H4 (cell line): ENCODE data around the gene TLK2. TPM values are rescaled to one million over a fixed set of nuclear protein-coding genes. Genes with fewer than 3 reads are reported as not detected.
"Not testable (repeated sequence)": the region's sequence is repeated elsewhere in the genome, so short reads cannot be mapped to it uniquely, and the experiment has no call there.

Source experiments
- DNase-seq: peaks from one replicate; pipeline ENCODE4 v3.0.0-alpha.2; 2015; ENCODE audit warnings: low spot score
- total RNA-seq: library from RNA; depleted of rRNA; stranded (reverse); fragments of >200 nt; shearing (Covaris generic); gene quantifications from 2 replicates; pipeline ENCODE4 v1.2.3, GENCODE V29; 2014; rRNA removed

Gene TLK2
- total RNA-seq, result 29.1 and 33.4 TPM in 2 replicates

- peak; percentile 63 for DNase-seq
Measured at GRCh38 chr17:62478424-62478879, at the start of gene TLK2. TLK2 (plus strand) TSS chr17:62478825; CDS start chr17:62481126, 2,301 bp downstream.

GRCh38 chr17:62435251-62435650, 43.4 kb upstream of the TLK2 start:
- DNase-seq, result not testable (repeated sequence)

GRCh38 chr17:62441181-62441580, 37.4 kb upstream of the TLK2 start:
- DNase-seq, result not testable (repeated sequence)

- no peak for DNase-seq
Measured at GRCh38 chr17:62444063-62444462, 34.6 kb upstream of the TLK2 start.

DNA sequence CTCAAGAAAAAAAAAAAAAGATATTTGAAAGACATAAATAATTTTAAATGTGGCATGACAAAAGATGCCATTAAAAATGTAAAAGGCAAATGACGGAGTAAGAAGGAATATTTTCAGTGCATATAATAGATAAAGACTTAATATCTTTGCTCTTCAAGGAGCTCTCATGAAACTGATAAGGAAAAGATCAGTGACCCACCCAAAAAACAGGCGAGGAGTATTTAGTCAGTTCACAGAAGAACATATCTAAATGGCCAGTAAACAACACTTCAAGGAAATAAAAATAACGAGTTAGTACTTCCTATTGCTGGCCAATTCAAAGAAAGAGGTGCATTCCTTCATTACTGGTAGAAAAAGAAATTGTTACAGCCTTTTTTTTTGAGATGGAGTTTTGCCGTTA, 32.8 kb upstream of the TLK2 start:
- not testable (repeated sequence) for DNase-seq

- DNase-seq, result not testable (repeated sequence)
Measured at GRCh38 chr17:62452195-62452594, 26.4 kb upstream of the TLK2 start.

DNA sequence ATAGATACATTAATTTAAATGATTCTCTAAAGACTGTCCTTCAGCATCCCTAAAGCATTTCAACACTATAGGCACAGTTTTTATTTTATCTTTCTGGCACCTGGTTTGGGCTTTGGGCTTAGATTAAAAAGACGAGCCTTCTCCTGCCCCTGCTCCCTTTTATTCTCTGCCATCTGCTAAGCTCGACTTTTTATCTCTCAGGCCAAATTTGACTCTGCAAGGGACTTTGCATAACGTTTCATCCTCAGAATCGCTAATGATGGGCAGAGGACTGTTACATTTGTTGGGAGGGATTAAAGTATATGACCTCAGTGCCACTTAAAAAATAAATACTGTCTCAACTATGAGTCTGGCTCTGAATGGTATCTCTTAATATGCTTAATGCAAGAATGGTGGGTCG, 25.6 kb upstream of the TLK2 start:
- DNase-seq, result not testable (repeated sequence)

DNA sequence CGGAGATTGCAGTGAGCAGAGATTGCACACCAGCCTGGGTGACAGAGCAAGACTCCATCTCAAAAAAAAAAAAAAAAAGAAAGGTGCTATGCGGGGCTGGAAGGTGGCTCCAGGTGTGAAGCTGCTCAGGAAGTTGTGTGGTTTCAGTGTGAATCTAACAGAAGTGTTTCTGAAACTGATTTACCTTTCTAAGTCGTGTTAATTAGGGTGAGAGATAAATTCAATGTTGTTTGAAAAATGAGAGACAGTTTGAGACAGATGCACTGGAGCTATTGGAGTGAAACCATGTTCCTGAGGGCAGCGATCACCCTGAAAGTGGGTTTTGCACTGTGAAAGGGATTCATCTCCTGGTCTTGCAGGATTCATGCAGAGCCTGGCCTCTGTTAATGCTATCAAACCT, 25.0 kb upstream of the TLK2 start:
- not testable (repeated sequence) for DNase-seq

DNA sequence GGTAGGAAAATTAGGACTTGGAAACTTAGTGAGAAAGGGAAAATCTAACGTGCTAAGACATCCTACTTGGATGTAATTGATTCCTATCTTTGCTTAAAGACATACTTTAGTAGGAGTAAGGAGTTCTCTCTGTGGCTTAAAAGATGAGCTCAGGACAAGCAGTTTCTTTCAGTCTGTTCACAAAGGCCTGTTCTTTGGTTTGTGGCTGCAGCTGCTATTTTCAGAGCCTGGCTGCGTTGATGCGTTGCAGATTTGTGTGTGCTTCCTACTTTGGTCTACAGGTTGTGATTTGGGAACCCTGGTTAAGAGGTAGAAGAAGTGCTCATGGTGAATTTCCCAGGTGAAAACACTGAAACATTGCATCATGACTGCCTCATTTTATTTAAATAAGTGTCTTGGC, 24.5 kb upstream of the TLK2 start:
- DNase-seq, result not testable (repeated sequence)

- DNase-seq, result no peak
Measured at GRCh38 chr17:62456016-62456415, 22.6 kb upstream of the TLK2 start.

DNA sequence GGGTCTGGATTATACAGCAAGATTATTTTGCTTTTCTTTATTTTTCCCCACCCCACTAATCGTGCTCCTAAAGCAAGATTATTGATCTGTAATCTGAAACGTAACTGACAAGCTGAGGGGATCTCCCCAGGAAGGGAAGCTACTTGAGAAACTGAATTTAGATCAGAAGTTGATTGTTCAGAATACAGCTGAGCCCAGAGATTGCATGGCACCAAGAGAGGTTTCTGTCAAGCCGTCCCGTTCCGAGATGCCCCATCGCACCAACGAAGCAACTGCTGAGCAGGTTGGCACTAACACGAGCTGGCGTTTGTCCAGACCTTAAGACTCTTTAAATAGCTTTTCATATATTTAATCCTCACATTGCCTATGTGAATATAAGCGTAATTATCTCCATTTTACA, 20.1 kb upstream of the TLK2 start:
- DNase-seq, result not testable (repeated sequence)

GRCh38 chr17:62464422-62464821, 14.2 kb upstream of the TLK2 start:
- not testable (repeated sequence) for DNase-seq

DNA sequence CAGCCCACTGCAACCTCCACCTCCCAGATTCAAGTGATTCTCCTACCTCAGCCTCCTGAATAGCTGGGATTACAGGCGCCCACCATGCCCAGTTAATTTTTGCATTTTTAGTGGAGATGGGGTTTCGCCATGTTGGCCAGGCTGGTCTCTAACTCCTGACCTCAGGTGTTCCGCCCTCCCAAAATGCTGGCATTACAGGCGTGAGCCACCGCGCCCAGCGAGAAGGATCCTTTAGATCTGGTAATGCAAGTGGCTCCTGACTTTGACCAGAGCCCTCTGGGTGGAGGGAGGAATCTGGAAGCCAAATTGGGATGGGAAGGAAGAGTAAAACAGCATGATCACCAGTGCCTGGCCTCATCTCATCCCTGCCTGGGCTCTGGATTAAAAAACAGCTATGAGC, 13.4 kb upstream of the TLK2 start:
- not testable (repeated sequence) for DNase-seq

GRCh38 chr17:62470666-62471379, 7.8 kb upstream of the TLK2 start:
- peak; percentile 72 for DNase-seq

DNA sequence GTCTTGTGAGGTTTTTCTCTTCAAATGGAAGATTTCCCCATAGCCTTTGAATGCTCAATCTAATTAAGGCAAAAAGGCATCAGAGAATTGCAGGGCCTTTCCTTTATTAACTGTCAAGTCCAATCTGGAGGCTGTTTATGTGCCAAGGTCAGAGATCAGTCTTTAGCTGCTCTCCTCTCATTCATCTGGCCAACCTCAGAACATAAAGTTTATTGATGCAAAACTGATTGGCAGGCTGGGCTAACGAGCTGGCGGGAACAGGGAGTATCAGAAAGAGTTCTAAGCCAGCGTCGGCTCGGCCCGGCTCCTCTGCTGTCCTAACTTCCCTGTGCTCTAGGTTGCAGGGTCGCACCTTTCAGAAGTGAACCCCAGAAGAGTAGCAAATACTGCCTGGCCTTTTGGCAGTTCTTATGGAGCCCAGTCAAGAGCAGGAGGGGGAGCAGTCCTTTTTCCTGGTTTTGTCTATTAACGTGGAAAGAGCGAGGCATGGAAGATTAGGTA, 7.2 kb upstream of the TLK2 start:
- DNase-seq, result not testable (repeated sequence)

GRCh38 chr17:62473030-62473982, 5.3 kb upstream of the TLK2 start:
- not testable (repeated sequence) for DNase-seq

DNA sequence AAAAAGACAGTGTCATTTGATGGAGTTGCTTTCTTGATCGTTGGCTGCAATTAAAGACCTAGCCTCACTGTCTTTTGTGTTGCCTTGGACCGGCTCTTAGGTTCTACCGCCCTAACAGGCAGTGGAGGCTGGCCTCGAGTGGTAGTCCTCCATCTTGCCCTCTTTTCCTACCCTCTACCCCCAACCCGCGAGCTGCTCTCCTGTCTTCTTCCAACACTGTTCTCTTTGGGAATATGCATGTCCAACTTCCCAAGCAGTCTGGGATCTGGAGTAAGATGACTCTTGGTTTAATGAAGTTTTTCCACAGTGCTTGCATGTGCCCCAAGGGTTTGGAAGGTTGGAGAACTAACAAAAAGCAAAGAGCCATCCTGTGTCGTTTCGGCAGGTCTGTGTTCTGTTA, 1.5 kb upstream of the TLK2 start:
- DNase-seq, result not testable (repeated sequence)

DNA sequence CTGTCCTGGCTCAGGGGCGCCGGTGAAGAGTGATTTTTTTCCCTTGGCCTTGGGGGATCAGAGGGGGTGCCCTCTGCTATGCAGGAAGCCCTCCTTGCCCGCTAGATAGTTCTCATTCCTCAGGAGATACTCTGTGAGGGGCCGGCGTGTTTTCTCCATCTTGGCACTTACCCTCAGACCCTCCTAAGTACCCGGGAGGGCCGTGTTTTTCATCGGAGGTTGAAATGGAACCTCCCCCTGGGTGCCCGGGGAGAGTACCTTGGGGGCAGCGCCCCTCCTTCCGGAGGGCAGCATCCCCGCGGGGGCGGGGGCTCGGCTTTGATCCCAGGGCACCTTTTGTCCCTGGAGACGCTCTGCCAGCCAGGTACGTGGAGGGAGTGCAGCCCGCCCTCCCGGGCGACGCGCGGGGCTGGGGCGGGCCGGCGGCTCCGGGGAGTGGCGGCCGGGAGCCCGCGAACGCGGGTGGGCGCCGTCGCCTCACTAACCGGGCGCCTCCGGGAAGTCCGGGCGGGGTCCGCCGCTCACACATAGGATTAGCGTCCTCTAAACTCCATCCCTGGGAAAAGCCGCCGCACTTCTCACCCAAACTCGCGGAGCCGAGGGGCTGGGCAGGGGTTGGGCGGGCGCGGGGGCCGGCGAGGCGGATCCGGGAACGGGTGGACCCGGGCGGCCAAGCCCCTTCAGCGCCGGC, 762 bp upstream of the TLK2 start:
- DNase-seq, result not testable (repeated sequence)

DNA sequence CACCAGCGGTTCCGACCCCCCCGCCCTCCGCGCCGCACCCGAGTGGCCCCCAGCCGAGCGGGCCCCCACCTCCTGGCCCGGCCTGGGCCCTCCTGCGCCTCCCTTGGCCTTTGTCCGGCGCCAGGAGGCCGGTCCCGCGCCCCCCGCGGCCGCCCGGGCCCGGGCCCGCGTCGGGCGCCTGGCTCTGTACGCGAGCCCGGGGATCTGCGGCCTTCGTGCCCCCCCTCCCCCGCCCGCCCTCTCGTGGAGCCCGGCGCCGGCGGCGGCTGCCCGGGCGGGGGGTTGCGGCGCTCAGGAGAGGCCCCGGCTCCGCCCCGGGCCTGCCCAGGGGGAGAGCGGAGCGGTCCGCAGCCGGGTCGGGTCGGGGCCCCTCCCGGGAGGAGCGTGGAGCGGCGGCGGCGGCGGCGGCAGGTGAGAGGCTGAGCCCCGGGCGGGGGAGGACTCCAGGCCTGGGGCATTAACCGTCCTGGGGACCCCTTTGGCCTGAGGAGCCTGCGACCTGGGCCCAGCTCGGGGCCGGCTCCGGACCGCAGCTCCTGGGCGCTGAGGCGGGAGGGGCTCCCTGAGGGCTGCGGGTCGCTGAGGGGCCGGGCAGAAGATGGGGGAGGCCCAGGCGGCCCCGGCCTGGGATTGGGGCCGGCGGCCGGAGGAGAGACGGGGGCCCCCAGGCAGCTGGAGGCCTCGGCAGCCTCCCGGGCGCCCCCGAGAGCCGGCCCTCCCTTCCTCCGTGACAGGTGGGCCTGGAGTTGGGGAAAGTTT, 434 bp downstream of the TLK2 start:
- not testable (repeated sequence) for DNase-seq

DNA sequence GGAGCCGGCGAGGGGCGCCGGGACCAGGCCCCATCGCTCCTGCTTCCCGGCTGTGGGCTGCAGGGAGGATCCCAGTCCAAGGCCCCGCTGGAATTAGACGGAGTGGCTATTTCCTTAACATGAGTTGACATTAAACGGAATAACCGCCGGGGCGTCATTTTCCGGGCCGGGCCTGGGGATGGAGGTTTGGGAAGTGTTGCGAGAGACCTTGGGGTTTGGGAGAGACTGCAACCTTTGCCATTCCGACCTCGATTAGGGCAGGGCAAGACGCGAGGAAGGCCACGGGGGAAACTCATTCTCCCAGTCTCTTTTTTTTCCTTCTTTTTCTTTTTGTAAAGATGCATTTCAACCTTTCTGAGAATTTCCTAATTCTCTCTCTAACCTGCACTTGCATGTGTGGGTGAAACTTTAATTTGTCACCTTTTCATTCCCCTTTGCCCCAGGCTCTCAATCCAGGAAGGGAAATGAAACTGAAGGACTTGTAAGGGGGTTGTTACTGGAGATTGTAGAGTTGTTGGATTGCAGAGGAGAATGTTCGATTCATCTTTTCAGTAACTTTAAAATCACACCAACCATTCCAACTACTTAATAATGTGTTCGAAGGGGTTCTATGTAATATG, 1.1 kb downstream of the TLK2 start:
- not testable (repeated sequence) for DNase-seq
